ENCODE results near the gene TM2D1. TPM values are rescaled to one million over a fixed set of nuclear protein-coding genes. Genes with fewer than 3 reads are reported as not detected.

Gene TM2D1
- total and polyA plus RNA-seq, 9 of the 15 experiments (the other 6 are each of a cell fraction or from before 2014, with no cell fraction given), result 24.5 to 65.2 (median 47.7) TPM

- POLR2A ChIA-PET, result interaction anchor here (1.2 to 1.4 kb wide), 2 partner anchors 35 to 49 kb away, joined by 3 read pairs; no protein-coding TSS in a partner anchor
- Histone ChIP-seq H3K4me2 (ENCODE audit: insufficient read depth, low read length) (no peak overlapping the region), H3K9me1 (ENCODE audit: control insufficient read depth, insufficient read depth, low read length) (no peaks in the 10 kb centered on the region), H3K79me2 (ENCODE audit: control insufficient read depth, insufficient read depth, low read length) (no peaks in the 10 kb centered on the region), H2AFZ (ENCODE audit: low read depth, low read length) (no peak overlapping the region), H3K9ac (ENCODE audit: insufficient read depth in 1 of 2, low read depth in 2 of 2, low read length in 2 of 2) (no peak overlapping the region), H3K27ac (ENCODE audit: extremely low read depth, low read depth, low read length) (no peak overlapping the region), H3K4me3 (no peak overlapping the region), H3K4me1 (replicated peaks in 1 of 2; ENCODE audit: control insufficient read depth in 2 of 2, insufficient read depth in 2 of 2, low read length in 2 of 2) (no peaks in the 10 kb centered on the region), H3K36me3 (ENCODE audit: control insufficient read depth, insufficient read depth, low read length) (no peaks in the 10 kb centered on the region), H3K27me3 (ENCODE audit: control insufficient read depth in 2 of 2, insufficient read depth in 2 of 2, low read length in 2 of 2) (0 out of 5 replicates have a peak, but pooled peaks cover 0 to 4% of the 10 kb centered on the region in 2 experiments), H3K9me3 (replicated peaks; ENCODE audit: control insufficient read depth, insufficient read depth, low read depth, low read length) (no peaks in the 10 kb centered on the region), H4K20me1 (replicated peaks; ENCODE audit: control insufficient read depth, insufficient read depth, low read length) (no peaks in the 10 kb centered on the region)
- CTCF ChIA-PET (ENCODE audit: low intra/inter-chr PET ratio), result no interaction called here
- no peak for TF ChIP-seq ZKSCAN8 (CRISPR knock-in tag; IDR thresholded peaks at IDR 0.05)
- TF ChIP-seq HNRNPLL (IDR thresholded peaks at IDR 0.05; ENCODE audit: low read depth, low read length, poor library complexity, severe bottlenecking), result no peak
- TF ChIP-seq LARP7 (IDR thresholded peaks at IDR 0.05), result no peak
- TF ChIP-seq POU5F1 (IDR thresholded peaks at IDR 0.05; ENCODE audit: borderline replicate concordance, low read depth, low read length, partially characterized antibody), result no peak
- TF ChIP-seq TEAD1 (CRISPR knock-in tag; IDR thresholded peaks at IDR 0.05), result no peak
- no peak for TF ChIP-seq ZNF408 (CRISPR knock-in tag; IDR thresholded peaks at IDR 0.05; ENCODE audit: low read depth)
- TF ChIP-seq SFPQ (IDR thresholded peaks at IDR 0.05; ENCODE audit: low read depth, low read length), result no peak
- no peak for TF ChIP-seq SAFB2 (IDR thresholded peaks at IDR 0.05; ENCODE audit: borderline replicate concordance, low read depth, low read length, severe bottlenecking)
- TF ChIP-seq, protein P1, sequence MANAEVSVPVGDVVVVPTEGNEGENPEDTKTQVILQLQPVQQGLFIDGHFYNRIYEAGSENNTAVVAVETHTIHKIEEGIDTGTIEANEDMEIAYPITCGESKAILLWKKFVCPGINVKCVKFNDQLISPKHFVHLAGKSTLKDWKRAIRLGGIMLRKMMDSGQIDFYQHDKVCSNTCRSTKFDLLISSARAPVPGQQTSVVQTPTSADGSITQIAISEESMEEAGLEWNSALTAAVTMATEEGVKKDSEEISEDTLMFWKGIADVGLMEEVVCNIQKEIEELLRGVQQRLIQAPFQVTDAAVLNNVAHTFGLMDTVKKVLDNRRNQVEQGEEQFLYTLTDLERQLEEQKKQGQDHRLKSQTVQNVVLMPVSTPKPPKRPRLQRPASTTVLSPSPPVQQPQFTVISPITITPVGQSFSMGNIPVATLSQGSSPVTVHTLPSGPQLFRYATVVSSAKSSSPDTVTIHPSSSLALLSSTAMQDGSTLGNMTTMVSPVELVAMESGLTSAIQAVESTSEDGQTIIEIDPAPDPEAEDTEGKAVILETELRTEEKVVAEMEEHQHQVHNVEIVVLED (CRISPR knock-in tag; IDR thresholded peaks at IDR 0.05), result no peak
- TF ChIP-seq NFRKB (IDR thresholded peaks at IDR 0.05; ENCODE audit: low read depth), result no peak
- intact Hi-C loops (cut with micrococcal nuclease), result no loop called here
- FAIRE-seq (no peak), ATAC-seq (no peak), DNase-seq (ENCODE audit: extremely low read depth in 1 of 4, low spot score in 3 of 4) (no peak)
- in situ Hi-C loops (cut with MboI), result no loop called here
- WGBS (ENCODE audit: insufficient coverage, low coverage, missing lambda C conversion rate), result 0% methylated on average over 2 of the region's 2 CpGs
- BruUV-seq (replicated peaks), result no TSS peak
Measured at GRCh38 chr1:61757950-61758349, 33.0 kb upstream of the TM2D1 start.

All from K562 (cell line).